Activated CD8-positive, alpha-beta T cell treated with anti-CD3 and anti-CD28 coated beads for 36 hours (primary cell): ENCODE results near the gene VPS13D. TPM values are rescaled to one million over a fixed set of nuclear protein-coding genes. Genes with fewer than 3 reads are reported as not detected.
"Not testable (repeated sequence)": the region's sequence is repeated elsewhere in the genome, so short reads cannot be mapped to it uniquely, and the experiment has no call there.

Experiments
- ATAC-seq: fragments of 200-7000 bp; cut with Tn5 transposase; one replicate; pipeline ENCODE4 v1.10.0; 2021; ENCODE audit warnings: mild to moderate bottlenecking, moderate library complexity
- CTCF ChIA-PET: fragments of 350-600 bp; sonication (Branson Sonifier 250); formaldehyde crosslinking; loops from one replicate; lab custom pipeline; 2021; ENCODE audit warnings: antibody characterized with exemption; lab: Charles Lee
- POLR2A ChIA-PET: fragments of 350-600 bp; sonication (Branson Sonifier 250); formaldehyde crosslinking; loops from one replicate; lab custom pipeline; 2021; ENCODE audit warnings: antibody characterized with exemption; lab: Charles Lee
- DNase-seq: peaks from one replicate; pipeline ENCODE4 v3.0.0-alpha.2; 2020
- H3K27ac Mint-ChIP-seq: one replicate; pipeline ENCODE4 v1.8.0; 2021; ENCODE audit warnings: mild to moderate bottlenecking, mixed read lengths
- H3K27me3 Mint-ChIP-seq: one replicate; pipeline ENCODE4 v1.8.0; 2021; ENCODE audit warnings: mixed read lengths
- H3K36me3 Mint-ChIP-seq: one replicate; pipeline ENCODE4 v1.8.0; 2021; ENCODE audit warnings: low read depth, mixed read lengths
- H3K4me1 Mint-ChIP-seq: one replicate; pipeline ENCODE4 v1.8.0; 2021; ENCODE audit warnings: low read depth, mixed read lengths
- H3K4me3 Mint-ChIP-seq: one replicate; pipeline ENCODE4 v1.8.0; 2021; ENCODE audit warnings: mild to moderate bottlenecking, moderate library complexity, mixed read lengths
- H3K9me3 Mint-ChIP-seq: one replicate; pipeline ENCODE4 v1.8.0; 2021; ENCODE audit warnings: mixed read lengths
- CTCF ChIP-seq: fragments of 200-600 bp; IDR thresholded peaks from one replicate; pipeline ENCODE4 v1.8.0; 2022; ENCODE audit warnings: antibody characterized with exemption, mild to moderate bottlenecking
- intact Hi-C: fragments of 100-400 bp; cut with micrococcal nuclease; formaldehyde crosslinking; loops from one replicate; pipeline ENCODE4 v1.10.0; 2022
- total RNA-seq, 2 experiments: library from RNA; stranded (reverse); gene quantifications; one replicate each; pipeline ENCODE4 v1.2.3, GENCODE V29; 2021

The VPS13D gene
- total RNA-seq, 2 experiments from 2014 or later: 28.1 to 30.7 TPM

- DNase-seq: no peak
- H3K4me3 Mint-ChIP-seq: no peak overlapping the region
- H3K4me1 Mint-ChIP-seq: peaks cover 12% of the 10 kb centered on the region
- intact Hi-C loops: no loop called here
- no peak for TF ChIP-seq CTCF
- peak; percentile 49 for ATAC-seq
- CTCF ChIA-PET: no interaction called here
- peaks cover 9% of the 10 kb centered on the region for H3K9me3 Mint-ChIP-seq
- POLR2A ChIA-PET: interaction anchor here (0.6 kb wide), 1 partner anchor 63 kb away, joined by 3 read pairs; no protein-coding TSS in a partner anchor
- no peaks in the 10 kb centered on the region for H3K27me3 Mint-ChIP-seq
- peak overlapping the region; percentile 58 for H3K27ac Mint-ChIP-seq
- H3K36me3 Mint-ChIP-seq: peaks cover 18% of the 10 kb centered on the region
Observed at GRCh38 chr1:12536023-12536639, 306.3 kb downstream of the VPS13D start.

GRCh38 chr1:12537294-12537693 is 307.5 kb downstream of the VPS13D start:
- H3K9me3 Mint-ChIP-seq: peaks cover 9% of the 10 kb centered on the region
- peaks cover 12% of the 10 kb centered on the region for H3K4me1 Mint-ChIP-seq
- ATAC-seq (no peak), DNase-seq (no peak)
- peaks cover 18% of the 10 kb centered on the region for H3K36me3 Mint-ChIP-seq
- ChIA-PET POLR2A (interaction anchor here (1.5 kb wide), 1 partner anchor 57 kb away, joined by 3 read pairs; no protein-coding TSS in a partner anchor), CTCF (interaction anchor here (1.5 kb wide), 1 partner anchor 59 kb away, joined by 3 read pairs; no protein-coding TSS in a partner anchor)
- H3K27ac Mint-ChIP-seq: no peak overlapping the region
- intact Hi-C loops: no loop called here
- H3K4me3 Mint-ChIP-seq: no peak overlapping the region
- no peak for TF ChIP-seq CTCF
- H3K27me3 Mint-ChIP-seq: no peaks in the 10 kb centered on the region

GRCh38 chr1:12537906-12538461 is 308.2 kb downstream of the VPS13D start:
- intact Hi-C loops: no loop called here
- Mint-ChIP-seq H3K27me3 (no peaks in the 10 kb centered on the region), H3K9me3 (peaks cover 9% of the 10 kb centered on the region), H3K36me3 (peaks cover 18% of the 10 kb centered on the region), H3K27ac (no peak overlapping the region), H3K4me1 (peaks cover 12% of the 10 kb centered on the region), H3K4me3 (no peak overlapping the region)
- TF ChIP-seq CTCF: no peak
- ATAC-seq (no peak), DNase-seq (no peak)
- CTCF ChIA-PET: interaction anchor here (1.5 kb wide), 1 partner anchor 60 kb away, joined by 3 read pairs; no protein-coding TSS in a partner anchor
- POLR2A ChIA-PET: interaction anchor here (1.5 kb wide), 1 partner anchor 57 kb away, joined by 3 read pairs; no protein-coding TSS in a partner anchor

DNA sequence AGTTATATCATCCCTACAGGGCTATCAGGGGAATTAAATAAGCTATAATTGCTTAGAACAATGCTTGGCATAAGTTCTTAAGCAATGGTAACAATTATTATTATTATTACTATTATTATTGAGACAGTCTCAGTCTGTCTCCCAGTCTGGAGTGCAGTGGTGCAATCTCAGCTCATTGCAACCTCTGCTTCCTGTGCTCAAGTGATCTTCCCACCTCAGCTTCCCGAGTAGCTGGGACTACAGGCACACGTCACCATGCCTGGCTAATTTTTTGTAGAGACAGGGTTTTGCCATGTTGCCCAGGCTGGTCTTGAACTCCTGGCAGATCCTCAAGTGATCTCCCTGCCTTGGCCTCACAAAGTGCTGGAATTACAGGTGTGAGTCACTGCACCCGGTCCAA is 308.7 kb downstream of the VPS13D start:
- POLR2A ChIA-PET: interaction anchor here (1.5 kb wide), 1 partner anchor 56 kb away, joined by 3 read pairs; no protein-coding TSS in a partner anchor
- H3K9me3 Mint-ChIP-seq, H3K4me3 Mint-ChIP-seq, H3K27ac Mint-ChIP-seq, CTCF ChIA-PET, H3K4me1 Mint-ChIP-seq, H3K27me3 Mint-ChIP-seq, ATAC-seq, intact Hi-C loops, DNase-seq: not testable (repeated sequence)
- H3K36me3 Mint-ChIP-seq: peaks cover 18% of the 10 kb centered on the region

DNA sequence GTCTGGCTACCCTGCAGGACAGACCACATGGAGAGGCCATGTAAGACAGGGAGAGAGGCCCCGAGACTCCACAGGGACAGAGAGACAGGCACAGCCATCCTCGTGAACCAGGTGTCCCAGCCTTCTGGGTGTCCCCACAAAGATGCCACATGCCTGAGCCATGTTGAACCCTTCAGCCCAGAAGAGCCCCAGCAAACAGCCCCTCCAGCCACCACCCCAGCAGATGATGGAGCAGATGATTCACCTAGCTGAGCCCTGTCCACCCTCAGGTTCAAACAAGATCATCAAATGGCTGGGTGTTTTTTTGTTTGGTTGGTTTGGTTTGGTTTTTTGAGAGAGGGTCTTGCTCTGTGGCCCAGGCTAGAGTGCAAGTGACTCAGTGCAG is 309.5 kb downstream of the VPS13D start:
- ATAC-seq (no peak), DNase-seq (no peak)
- peaks cover 7% of the 10 kb centered on the region for H3K4me1 Mint-ChIP-seq
- H3K27ac Mint-ChIP-seq: no peak overlapping the region
- H3K4me3 Mint-ChIP-seq: no peak overlapping the region
- ChIA-PET POLR2A (no interaction called here), CTCF (no interaction called here)
- peaks cover 18% of the 10 kb centered on the region for H3K36me3 Mint-ChIP-seq
- peaks cover 9% of the 10 kb centered on the region for H3K9me3 Mint-ChIP-seq
- TF ChIP-seq CTCF: no peak
- intact Hi-C loops: no loop called here
- peaks cover 2% of the 10 kb centered on the region for H3K27me3 Mint-ChIP-seq
